IPS-NIHi11 (cell line): ENCODE results near the gene ELK1.
"Not testable (repeated sequence)": the region's sequence is repeated elsewhere in the genome, so short reads cannot be mapped to it uniquely, and the experiment has no call there.

Experiments
- DNase-seq: peaks from one replicate; pipeline ENCODE4 v3.0.0; 2012; ENCODE audit warnings: mixed read lengths, low spot score

Gene ELK1

GRCh38 chrX:47650164-47651042, at the start of gene ELK1:
TSS of gene ELK1 (minus strand) at chrX:47650563. CDS start at chrX:47641441, 9,122 bp downstream.
- peak; percentile 83 for DNase-seq

GRCh38 chrX:47697181-47697580, 46.8 kb upstream of the ELK1 start:
- DNase-seq = no peak

- no peak for DNase-seq
These were observed 39.8 kb upstream of the ELK1 start for GRCh38 chrX:47690175-47690574.

- DNase-seq = no peak
These were observed 36.9 kb upstream of the ELK1 start for GRCh38 chrX:47687263-47687662.

- DNase-seq = no peak
These were observed 33.5 kb upstream of the ELK1 start for GRCh38 chrX:47683829-47684205.

GRCh38 chrX:47683184-47683828, 32.9 kb upstream of the ELK1 start:
- DNase-seq = no peak

- not testable (repeated sequence) for DNase-seq
These were observed 25.8 kb upstream of the ELK1 start for GRCh38 chrX:47675959-47676859.

GRCh38 chrX:47674776-47675175, 24.4 kb upstream of the ELK1 start:
- DNase-seq = no peak

GRCh38 chrX:47665797-47666196, 15.4 kb upstream of the ELK1 start:
- not testable (repeated sequence) for DNase-seq

- no peak for DNase-seq
These were observed 14.4 kb upstream of the ELK1 start for GRCh38 chrX:47664737-47665136.

GRCh38 chrX:47662144-47662657, 11.8 kb upstream of the ELK1 start:
- no peak for DNase-seq

GRCh38 chrX:47661539-47661938, 11.2 kb upstream of the ELK1 start:
- no peak for DNase-seq

- DNase-seq = no peak
These were observed 9.0 kb upstream of the ELK1 start for GRCh38 chrX:47659421-47659726.

- peak; percentile 81 for DNase-seq
These were observed 8.5 kb upstream of the ELK1 start, which contains the start of gene UXT for GRCh38 chrX:47658684-47659420. TSS of gene UXT (minus strand) at chrX:47659180. CDS start at chrX:47658927, 253 bp downstream.

- no peak for DNase-seq
These were observed 7.9 kb upstream of the ELK1 start for GRCh38 chrX:47658301-47658683.

- DNase-seq = no peak
These were observed 911 bp upstream of the ELK1 start for GRCh38 chrX:47651043-47651905.

GRCh38 chrX:47649781-47650163, 591 bp downstream of the ELK1 start:
- no peak for DNase-seq

GRCh38 chrX:47649271-47649670, 1.1 kb downstream of the ELK1 start:
- DNase-seq = no peak

- DNase-seq = no peak
These were observed 2.0 kb downstream of the ELK1 start for GRCh38 chrX:47648376-47648775.

GRCh38 chrX:47646636-47647035, 3.7 kb downstream of the ELK1 start:
- DNase-seq = no peak

- DNase-seq = no peak
These were observed 4.8 kb downstream of the ELK1 start for GRCh38 chrX:47645530-47645929.
